Measurements from ENCODE around the gene NABP1. TPM values are rescaled to one million over a fixed set of nuclear protein-coding genes. Genes with fewer than 3 reads are reported as not detected.

Gene NABP1
- total RNA-seq, 1 donor from 2014 or later, result 86.0 TPM

- intact Hi-C loops (cut with micrococcal nuclease), result loop anchor here (1.0 to 10.0 kb wide), 10 partner anchors 8 to 1916 kb away; partner anchors contain the start of genes MFSD6, NAB1, NEMP2 and OSGEPL1
- peak; percentile 12 for ATAC-seq (ENCODE audit: low read depth)
- H3K27me3 Mint-ChIP-seq, result no peaks in the 10 kb centered on the region
- H3K4me1 Mint-ChIP-seq, result peaks cover 67% of the 10 kb centered on the region
- no peaks in the 10 kb centered on the region for H3K9me3 Mint-ChIP-seq
- ChIA-PET POLR2A (interaction anchor here (0.6 to 7.9 kb wide), 36 partner anchors 8 to 1271 kb away, joined by 3 to 380 read pairs (median 8); no protein-coding TSS in a partner anchor), CTCF (interaction anchor here (3.1 kb wide), 2 partner anchors 61 to 112 kb away, joined by 9 to 17 read pairs; no protein-coding TSS in a partner anchor)
- H3K36me3 Mint-ChIP-seq (ENCODE audit: low read depth), result peaks cover 44% of the 10 kb centered on the region
- no peak for TF ChIP-seq CTCF (IDR thresholded peaks at IDR 0.05)
- peak overlapping the region; percentile 99 for H3K27ac Mint-ChIP-seq
- peak overlapping the region; percentile 97 for H3K4me3 Mint-ChIP-seq
- no peak for DNase-seq
Measured at GRCh38 chr2:191678437-191679100, 633 bp downstream of the NABP1 start.

GRCh38 chr2:191679818-191680600, 2.1 kb downstream of the NABP1 start:
- Mint-ChIP-seq H3K36me3 (ENCODE audit: low read depth) (peaks cover 53% of the 10 kb centered on the region), H3K27ac (peak overlapping the region; percentile 99), H3K27me3 (no peaks in the 10 kb centered on the region), H3K4me3 (peak overlapping the region; percentile 97), H3K9me3 (no peaks in the 10 kb centered on the region), H3K4me1 (peaks cover 64% of the 10 kb centered on the region)
- DNase-seq (no peak), ATAC-seq (ENCODE audit: low read depth) (no peak)
- ChIA-PET CTCF (interaction anchor here (1.6 kb wide), 1 partner anchor 109 kb away, joined by 5 read pairs; no protein-coding TSS in a partner anchor), POLR2A (interaction anchor here (1.0 to 7.9 kb wide), 8 partner anchors 9 to 111 kb away, joined by 4 to 380 read pairs (median 29); no protein-coding TSS in a partner anchor)
- TF ChIP-seq CTCF (IDR thresholded peaks at IDR 0.05), result no peak
- intact Hi-C loops (cut with micrococcal nuclease), result loop anchor here (1.0 to 10.0 kb wide), 8 partner anchors 29 to 1918 kb away; partner anchors contain the start of genes MFSD6, NAB1, NEMP2 and OSGEPL1

GRCh38 chr2:191680639-191681038, 2.7 kb downstream of the NABP1 start:
- Mint-ChIP-seq H3K27ac (peak overlapping the region; percentile 99), H3K9me3 (no peaks in the 10 kb centered on the region)

GRCh38 chr2:191682126-191682525, 4.2 kb downstream of the NABP1 start:
- Mint-ChIP-seq H3K9me3 (no peaks in the 10 kb centered on the region), H3K4me3 (no peak overlapping the region), H3K4me1 (peaks cover 58% of the 10 kb centered on the region), H3K27me3 (no peaks in the 10 kb centered on the region), H3K27ac (no peak overlapping the region), H3K36me3 (ENCODE audit: low read depth) (peaks cover 74% of the 10 kb centered on the region)
- intact Hi-C loops (cut with micrococcal nuclease), result no loop called here
- ChIA-PET CTCF (interaction anchor here (1.3 kb wide), 1 partner anchor 16 kb away, joined by 4 read pairs; no protein-coding TSS in a partner anchor), POLR2A (interaction anchor here (7.5 to 7.9 kb wide), 2 partner anchors 15 to 64 kb away, joined by 147 to 380 read pairs; no protein-coding TSS in a partner anchor)
- no peak for ATAC-seq (ENCODE audit: low read depth)
- DNase-seq, result no peak
- no peak for TF ChIP-seq CTCF (IDR thresholded peaks at IDR 0.05)

More at GRCh38 chr2:191680639-191681038, 2.7 kb downstream of the NABP1 start:
- POLR2A ChIA-PET, result interaction anchor here (1.0 to 7.9 kb wide), 5 partner anchors 14 to 111 kb away, joined by 4 to 380 read pairs (median 62); no protein-coding TSS in a partner anchor
- Mint-ChIP-seq H3K36me3 (ENCODE audit: low read depth) (peaks cover 59% of the 10 kb centered on the region), H3K27me3 (no peaks in the 10 kb centered on the region), H3K4me1 (peaks cover 60% of the 10 kb centered on the region), H3K4me3 (peak overlapping the region; percentile 97)
- CTCF ChIA-PET, result interaction anchor here (1.0 to 1.6 kb wide), 3 partner anchors 17 to 126 kb away, joined by 3 to 5 read pairs (median 4); no protein-coding TSS in a partner anchor
- no peak for DNase-seq
- intact Hi-C loops (cut with micrococcal nuclease), result loop anchor here (1.0 kb wide), 1 partner anchor 29 kb away; no protein-coding TSS in a partner anchor
- no peak for ATAC-seq (ENCODE audit: low read depth)
- TF ChIP-seq CTCF (IDR thresholded peaks at IDR 0.05), result no peak

Measured in activated B cell treated with CpG ODN at 0.5 μM for 24 hours (primary cell).